ENCODE results near the gene CISD1.

GRCh38 chr10:58262766-58263165 lies 6.2 kb upstream of the CISD1 start:
- TF ChIP-seq TAF1 (IDR thresholded peaks at IDR 0.05; ENCODE audit: borderline replicate concordance, low read depth, low read length), result no peak
- TF ChIP-seq TBL1XR1 (IDR thresholded peaks at IDR 0.05; ENCODE audit: low read depth, low read length), result no peak
- no peak for TF ChIP-seq ZBTB11 (CRISPR knock-in tag; IDR thresholded peaks at IDR 0.05)
- TF ChIP-seq POLR2AphosphoS5 (IDR thresholded peaks at IDR 0.05; ENCODE audit: low read length), result no peak
- TF ChIP-seq CREB1 (IDR thresholded peaks at IDR 0.05; ENCODE audit: low read depth), result no peak
- no peak for TF ChIP-seq EP300 (IDR thresholded peaks at IDR 0.05; ENCODE audit: borderline replicate concordance in 1 of 2, control insufficient read depth in 1 of 2, low read depth in 2 of 2, low read length in 2 of 2)

All from GM12878 (cell line).